IMR-90 (cell line): ENCODE data around the gene GRIFIN. TPM values are rescaled to one million over a fixed set of nuclear protein-coding genes. Genes with fewer than 3 reads are reported as not detected.

Experiments used
- ATAC-seq: fragments of 200-7000 bp; cut with Tn5 transposase; 2 replicates; pipeline ENCODE4 v1.9.1; 2020; ENCODE audit warnings: low read depth, mild to moderate bottlenecking, moderate library complexity
- BruUV-seq: library from RNA; stranded (reverse); fragments of 400-500 nt; replicated peaks from 2 replicates; lab custom pipeline; 2021; lab: Mats Ljungman, UMichigan
- CTCF ChIA-PET: fragments of 300-600 bp; formaldehyde crosslinking; extraction: SDS; loops from one replicate; lab custom pipeline; 2021; ENCODE audit warnings: antibody characterized with exemption; lab: Yijun Ruan, JAX
- POLR2A ChIA-PET: fragments of 300-600 bp; sonication (Branson Sonifier 250); formaldehyde crosslinking; loops from one replicate; lab custom pipeline; 2022; ENCODE audit warnings: antibody characterized with exemption; ENCODE audit not compliant: unreplicated experiment; lab: Charles Lee
- DNase-seq: peaks from one replicate; pipeline ENCODE4 v3.0.0; 2013
- H2AFZ ChIP-seq: replicated peaks from 2 replicates; pipeline ENCODE3; 2013; ENCODE audit warnings: low read length, mild to moderate bottlenecking; ENCODE audit not compliant: poor library complexity
- H2AK5ac ChIP-seq: 2 replicates; pipeline ENCODE4 v1.6.1; 2013; ENCODE audit warnings: low read depth, low read length, inconsistent platforms
- H2AK9ac ChIP-seq: replicated peaks from 2 replicates; pipeline ENCODE3; 2013; ENCODE audit warnings: mild to moderate bottlenecking, low read depth, low read length, moderate library complexity; ENCODE audit not compliant: poor library complexity
- H2BK120ac ChIP-seq: 2 replicates; pipeline ENCODE4 v1.6.1; 2013; ENCODE audit warnings: low read depth, low read length, inconsistent platforms
- H2BK15ac ChIP-seq: 3 replicates; pipeline ENCODE4 v1.6.1; 2013; ENCODE audit warnings: low read depth, low read length, inconsistent platforms
- H2BK20ac ChIP-seq: 2 replicates; pipeline ENCODE4 v1.6.1; 2013; ENCODE audit warnings: low read depth, mild to moderate bottlenecking, inconsistent platforms, low read length, moderate library complexity
- H2BK5ac ChIP-seq: 2 replicates; pipeline ENCODE4 v1.6.1; 2013; ENCODE audit warnings: mild to moderate bottlenecking, low read depth, low read length, inconsistent platforms; ENCODE audit not compliant: poor library complexity, severe bottlenecking
- H3K14ac ChIP-seq: replicated peaks from 2 replicates; pipeline ENCODE4 v1.6.1; 2013; ENCODE audit warnings: low read depth, low read length, inconsistent platforms
- H3K18ac ChIP-seq: 2 replicates; pipeline ENCODE4 v1.6.1; 2013; ENCODE audit warnings: low read depth, low read length, control low read depth
- H3K23ac ChIP-seq: 2 replicates; pipeline ENCODE4 v1.6.1; 2013; ENCODE audit warnings: low read depth, low read length, inconsistent platforms
- H3K27ac ChIP-seq: 2 replicates; pipeline ENCODE4 v1.5.1; 2013; ENCODE audit warnings: mild to moderate bottlenecking, control low read depth, low read length; ENCODE audit not compliant: insufficient read depth
- H3K27me3 ChIP-seq: 2 replicates; pipeline ENCODE4 v1.6.1; 2013; ENCODE audit warnings: low read length; ENCODE audit not compliant: control insufficient read depth, insufficient read depth
- H3K36me3 ChIP-seq: 2 replicates; pipeline ENCODE4 v1.6.1; 2013; ENCODE audit warnings: low read length, mixed read lengths; ENCODE audit not compliant: control insufficient read depth, insufficient read depth
- H3K4ac ChIP-seq: 2 replicates; pipeline ENCODE4 v1.6.1; 2013; ENCODE audit warnings: low read depth, low read length, inconsistent platforms
- H3K4me1 ChIP-seq: 2 replicates; pipeline ENCODE4 v1.6.1; 2013; ENCODE audit warnings: low read length, mixed read lengths; ENCODE audit not compliant: control insufficient read depth, insufficient read depth
- H3K4me2 ChIP-seq: 2 replicates; pipeline ENCODE4 v1.6.1; 2013; ENCODE audit warnings: low read depth, mild to moderate bottlenecking, control low read depth, low read length, moderate library complexity
- H3K4me3 ChIP-seq: 2 replicates; pipeline ENCODE4 v1.5.1; 2013; ENCODE audit warnings: low read depth, mild to moderate bottlenecking, control low read depth, low read length, moderate library complexity; ENCODE audit not compliant: insufficient read depth
- H3K56ac ChIP-seq: 2 replicates; pipeline ENCODE4 v1.6.1; 2013; ENCODE audit warnings: low read length, inconsistent platforms; ENCODE audit not compliant: insufficient read depth; ENCODE audit errors: extremely low read depth
- H3K79me1 ChIP-seq, 2 experiments: 2 replicates each; pipeline ENCODE4 v1.6.1; 2013; ENCODE audit warnings: low read length in 2 of 2, inconsistent platforms in 1 of 2, low read depth in 1 of 2
- H3K9ac ChIP-seq: 2 replicates; pipeline ENCODE4 v1.6.1; 2013; ENCODE audit warnings: low read depth, low read length, control low read depth
- H3K9me1 ChIP-seq: 2 replicates; pipeline ENCODE4 v1.6.1; 2013; ENCODE audit warnings: low read length, inconsistent platforms; ENCODE audit not compliant: insufficient read depth
- H3K9me3 ChIP-seq: 2 replicates; pipeline ENCODE4 v1.6.1; 2013; ENCODE audit warnings: low read length; ENCODE audit not compliant: control insufficient read depth, insufficient read depth
- H4K20me1 ChIP-seq: 2 replicates; pipeline ENCODE4 v1.6.1; 2013; ENCODE audit warnings: low read length, inconsistent platforms; ENCODE audit not compliant: insufficient read depth
- H4K5ac ChIP-seq: 2 replicates; pipeline ENCODE4 v1.6.1; 2013; ENCODE audit warnings: mild to moderate bottlenecking, low read depth, low read length, control low read depth
- H4K8ac ChIP-seq, 2 experiments: 2 replicates each; pipeline ENCODE4 v1.6.1; 2013; ENCODE audit warnings: low read depth in 2 of 2, low read length in 2 of 2, control low read depth in 1 of 2, inconsistent platforms in 1 of 2
- H4K91ac ChIP-seq: 2 replicates; pipeline ENCODE4 v1.6.1; 2013; ENCODE audit warnings: low read depth, low read length, inconsistent platforms; ENCODE audit not compliant: insufficient read depth
- BHLHE40 ChIP-seq: fragments of 150-350 bp; IDR thresholded peaks from 2 replicates; pipeline ENCODE4 v1.6.1; 2016; ENCODE audit warnings: mild to moderate bottlenecking, low read depth, low read length
- CEBPB ChIP-seq: IDR thresholded peaks from 2 replicates; pipeline ENCODE4 v1.6.1; 2012; ENCODE audit warnings: low read depth, low read length, improper control_type of control experiment
- CHD1 ChIP-seq: IDR thresholded peaks from 2 replicates; pipeline ENCODE4 v1.6.1; 2012; ENCODE audit warnings: low read depth, low read length, improper control_type of control experiment
- MAFK ChIP-seq: IDR thresholded peaks from 2 replicates; pipeline ENCODE4 v1.6.1; 2012; ENCODE audit warnings: low read depth, low read length, improper control_type of control experiment
- SMC3 ChIP-seq: fragments of 150-350 bp; IDR thresholded peaks from 2 replicates; pipeline ENCODE4 v1.6.1; 2016; ENCODE audit warnings: low read depth, mild to moderate bottlenecking, antibody characterized with exemption, low read length, moderate library complexity
- whole genome bisulfite sequencing, 2 experiments: methylation state at CpG; one replicate each; pipeline versions ENCODE4 v1.1.5 to v1.1.7; 2013; ENCODE audit warnings: missing lambda C conversion rate in 2 of 2; ENCODE audit not compliant: insufficient read length in 1 of 2; ENCODE audit errors: extremely low coverage in 2 of 2; 5-methylcytosine and 5-hydroxymethylcytosine counted together
- dilution Hi-C: fragments of 300-500 bp; cut with HindIII; formaldehyde crosslinking; loops from one replicate; pipeline ENCODE4 v1.14.3; 2018; ENCODE audit warnings: low sequenced_read_pairs; ENCODE audit not compliant: unreplicated experiment
- in situ Hi-C: fragments of 300-500 bp; cut with MboI; formaldehyde crosslinking; loops from 3 replicates; pipeline ENCODE4 v1.14.3; 2019; ENCODE audit warnings: low sequenced_read_pairs, inconsistent platforms, mixed read lengths
- intact Hi-C: fragments of 100-400 bp; cut with micrococcal nuclease; formaldehyde crosslinking; loops from 2 replicates; pipeline ENCODE4 v1.10.0; 2022
- polyA plus RNA-seq, 3 experiments: library from polyadenylated mRNA; depleted of rRNA; stranded (reverse); fragments of >200 nt; gene quantifications; 2 replicates each; pipeline ENCODE4 v1.2.3, GENCODE V29; 2012; ENCODE audit warnings: low replicate concordance in 1 of 3
- total RNA-seq: library from RNA; depleted of rRNA; stranded (reverse); fragments of >200 nt; gene quantifications from 2 replicates; pipeline ENCODE4 v1.2.3, GENCODE V29; 2012

Gene GRIFIN
- total and polyA plus RNA-seq, 2 of the 4 experiments (the other 2 are of a cell fraction): not detected

DNA sequence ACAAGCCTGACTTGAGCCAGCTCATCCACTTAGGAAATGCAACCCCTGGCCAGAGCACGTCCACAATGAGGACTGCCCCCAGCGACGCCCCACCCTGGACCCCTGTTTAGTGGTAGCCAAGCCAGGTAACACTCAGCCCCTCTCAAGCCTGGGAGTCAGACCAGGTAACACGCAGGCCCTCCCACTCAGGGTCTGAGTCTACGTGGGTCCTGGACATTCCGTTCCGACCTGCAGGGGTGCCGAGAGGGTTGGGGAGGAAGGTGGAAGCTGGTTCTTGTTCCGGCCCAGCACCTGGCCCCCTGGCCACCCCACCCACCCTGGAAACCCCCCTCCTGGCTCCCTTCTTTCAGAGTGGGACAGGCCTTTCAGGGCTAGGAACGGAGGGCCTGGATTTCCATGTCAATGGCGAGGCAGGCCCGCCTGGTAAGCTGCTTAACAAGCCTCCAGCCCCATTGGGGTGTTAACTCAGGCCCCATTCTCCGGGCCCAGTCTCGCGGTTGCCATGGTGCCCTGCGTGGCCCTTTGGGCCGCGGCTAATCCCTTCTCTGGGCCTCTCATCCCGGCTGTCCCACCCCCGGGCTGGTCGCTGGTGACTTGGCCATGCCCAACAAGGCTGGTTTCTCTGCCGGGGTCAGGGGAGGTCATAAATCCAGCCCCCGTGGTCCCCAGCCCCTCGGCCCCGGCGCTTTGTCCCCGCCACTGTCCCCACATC lies 23.7 kb upstream of the GRIFIN start:
- no peaks in the 10 kb centered on the region for H3K9me3 ChIP-seq
- no peak for TF ChIP-seq SMC3
- no peak for TF ChIP-seq MAFK
- no peak for TF ChIP-seq CHD1
- TF ChIP-seq CEBPB: no peak
- no peak for TF ChIP-seq BHLHE40
- H2AK5ac ChIP-seq: no peak overlapping the region
- H3K9ac ChIP-seq: no peak overlapping the region
- H2AFZ ChIP-seq: no peak overlapping the region
- no peak overlapping the region for H3K4me2 ChIP-seq
- no peak for DNase-seq
- no peak for ATAC-seq
- no peak overlapping the region for H2BK20ac ChIP-seq
- H3K9me1 ChIP-seq: no peaks in the 10 kb centered on the region
- no peak overlapping the region for H2BK120ac ChIP-seq
- H3K36me3 ChIP-seq: no peaks in the 10 kb centered on the region
- H2BK5ac ChIP-seq: no peak overlapping the region
- CTCF ChIA-PET: no interaction called here
- no peak overlapping the region for H3K23ac ChIP-seq
- no peak overlapping the region for H3K14ac ChIP-seq
- no peak overlapping the region for H3K56ac ChIP-seq
- in situ Hi-C loops: no loop called here
- H3K27me3 ChIP-seq: peaks cover 6% of the 10 kb centered on the region; the same call in 1 of the 2 replicates
- H3K79me1 ChIP-seq: no peaks in the 10 kb centered on the region
- no peak overlapping the region for H3K27ac ChIP-seq
- intact Hi-C loops: loop anchor here (2.0 kb wide), 1 partner anchor 17 kb away; no protein-coding TSS in a partner anchor
- POLR2A ChIA-PET: no interaction called here
- H3K4me3 ChIP-seq: no peak overlapping the region
- no peak overlapping the region for H4K5ac ChIP-seq
- no peak overlapping the region for H3K18ac ChIP-seq
- no peak overlapping the region for H2BK15ac ChIP-seq
- peaks cover 3% of the 10 kb centered on the region; the same call in 1 of the 2 replicates for H3K4me1 ChIP-seq
- no TSS peak for BruUV-seq
- WGBS, 2 experiments: 76% methylated on average over 14 of the region's 27 CpGs; no CpG with 5 or more reads in 1 of the 2 experiments
- H4K91ac ChIP-seq: no peak overlapping the region
- H3K4ac ChIP-seq: no peak overlapping the region
- no peaks in the 10 kb centered on the region for H4K20me1 ChIP-seq
- H4K8ac ChIP-seq: no peak overlapping the region
- dilution Hi-C loops: no loop called here
- H2AK9ac ChIP-seq: no peak overlapping the region
